NCI-H2107 (cell line): ENCODE results near the gene WDR90.

Experiments
- DNase-seq: peaks from one replicate; lab custom pipeline; 2025; lab: John Stamatoyannopoulos, UW

WDR90 gene

DNA sequence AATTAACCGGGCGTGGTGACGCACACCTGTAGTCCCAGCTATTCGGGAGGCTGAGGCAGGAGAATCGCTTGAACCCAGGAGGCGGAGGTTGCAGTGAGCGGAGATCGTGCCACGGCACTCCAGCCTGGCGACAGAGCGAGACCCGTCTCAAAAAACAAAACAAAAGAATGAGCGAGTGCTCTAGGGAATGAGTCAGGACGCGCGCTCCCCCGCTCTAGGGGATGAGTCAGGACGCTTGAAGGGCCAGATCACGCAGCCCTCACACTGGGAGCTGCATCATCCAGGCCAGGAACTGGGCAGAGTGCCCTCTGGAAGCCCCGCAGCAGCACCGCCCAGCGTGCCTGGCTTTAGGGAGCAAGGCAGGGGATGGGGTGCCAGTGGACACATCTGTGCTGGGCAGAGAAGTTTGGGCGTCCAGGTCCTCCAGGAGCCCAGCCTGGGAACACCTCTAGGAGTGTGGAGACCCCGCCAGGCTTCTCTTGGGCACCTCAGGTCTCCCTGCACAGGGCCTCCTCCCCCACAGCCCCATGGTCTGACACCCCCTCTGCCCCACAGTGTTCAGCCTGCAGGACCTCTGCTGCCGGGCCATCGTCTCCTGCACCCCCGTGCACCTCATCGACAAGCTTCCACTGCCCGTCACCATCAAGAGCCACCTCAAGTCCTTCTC, 22.2 kb upstream of the WDR90 start:
- no peak for DNase-seq

- DNase-seq = no peak
These were observed 21.5 kb upstream of the WDR90 start for GRCh38 chr16:627454-628239.

- DNase-seq = no peak
These were observed 20.7 kb upstream of the WDR90 start for GRCh38 chr16:628321-629061.

GRCh38 chr16:629185-629832, 19.9 kb upstream of the WDR90 start:
- no peak for DNase-seq

- DNase-seq = no peak
These were observed 19.3 kb upstream of the WDR90 start for GRCh38 chr16:629833-630248.

DNA sequence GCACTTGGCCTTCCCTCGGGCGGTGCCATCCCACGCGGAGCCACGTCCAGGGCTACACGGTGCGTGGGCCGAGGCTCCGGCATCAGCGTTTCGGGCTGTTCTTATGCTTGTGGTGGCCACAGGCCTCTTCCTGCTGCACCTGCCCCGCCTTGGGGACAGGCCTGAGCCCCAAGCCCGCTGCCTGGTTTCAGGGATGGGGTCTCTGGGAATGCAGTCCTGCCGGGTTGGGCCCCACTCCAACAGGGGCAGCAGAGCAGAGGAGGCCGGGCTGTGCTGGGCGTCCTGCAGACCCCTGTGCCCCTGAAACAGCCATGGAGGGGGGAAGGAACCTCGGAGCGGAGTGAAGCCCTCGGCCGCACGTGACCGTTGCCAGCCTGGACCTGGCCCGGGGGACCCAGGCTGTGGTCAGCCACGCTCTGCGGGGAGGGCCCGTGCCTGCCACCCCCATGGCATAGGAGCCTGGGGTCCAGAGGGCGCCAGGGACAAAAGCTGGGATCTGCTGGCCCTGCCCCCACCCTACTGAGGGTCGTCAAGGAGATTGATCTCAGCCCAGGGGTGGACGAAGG, 18.8 kb upstream of the WDR90 start:
- no peak for DNase-seq

DNA sequence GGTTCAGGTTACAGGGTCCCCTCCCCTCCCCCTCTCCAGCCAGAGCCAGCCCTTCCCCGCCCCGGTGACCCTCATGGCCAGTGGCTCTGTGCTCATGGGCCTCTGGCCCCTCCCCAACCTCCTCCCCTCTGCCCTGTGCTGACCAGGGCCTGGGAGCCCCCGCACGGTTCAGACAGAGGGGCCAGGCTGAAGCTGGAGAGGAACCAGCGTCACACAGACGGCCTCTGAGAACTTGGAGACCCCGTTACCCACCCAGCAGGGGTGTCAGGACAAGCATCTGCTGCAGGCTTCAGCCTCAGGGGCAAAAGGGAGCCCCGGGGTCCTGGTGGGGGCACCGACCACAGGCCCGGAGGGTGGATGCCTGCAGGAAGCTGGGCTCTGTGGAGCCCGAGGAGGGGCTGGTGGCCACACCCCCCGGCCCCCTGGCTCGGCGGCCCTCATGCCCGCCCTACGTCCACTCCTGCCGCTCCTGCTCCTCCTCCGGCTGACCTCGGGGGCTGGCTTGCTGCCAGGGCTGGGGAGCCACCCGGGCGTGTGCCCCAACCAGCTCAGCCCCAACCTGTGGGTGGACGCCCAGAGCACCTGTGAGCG, 18.3 kb upstream of the WDR90 start, which contains the start of gene WFIKKN1:
TSS of gene WFIKKN1 (plus strand) at position 171 of the 591 bp plus-strand sequence. CDS start at position 440, 269 bp downstream.
- no peak for DNase-seq

DNA sequence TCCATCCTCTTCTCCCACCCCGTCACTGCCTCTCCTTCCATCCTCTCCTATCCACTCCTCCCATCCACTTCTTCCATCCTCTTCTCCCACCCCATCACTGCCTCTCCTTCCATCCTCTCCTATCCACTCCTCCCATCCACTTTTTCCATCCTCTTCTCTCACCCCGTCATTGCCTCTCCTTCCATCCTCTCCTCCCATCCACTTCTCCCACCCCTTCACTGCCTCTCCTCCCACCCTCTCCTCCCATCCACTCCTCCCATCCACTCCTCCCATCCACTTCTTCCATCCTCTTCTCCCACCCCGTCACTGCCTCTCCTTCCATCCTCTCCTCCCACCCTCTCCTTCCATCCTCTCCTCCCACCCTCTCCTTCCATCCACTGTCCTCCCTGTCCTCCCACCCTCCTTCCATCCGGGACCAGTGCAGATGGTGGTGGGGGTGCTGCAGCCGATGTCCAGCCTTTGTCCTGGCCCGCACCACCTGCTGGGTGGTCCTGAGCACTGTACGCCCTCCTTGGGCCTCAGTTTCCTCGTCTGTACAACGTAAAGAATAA, 17.3 kb upstream of the WDR90 start:
- no peak for DNase-seq

- no peak for DNase-seq
These were observed 16.5 kb upstream of the WDR90 start for GRCh38 chr16:632486-633335.

DNA sequence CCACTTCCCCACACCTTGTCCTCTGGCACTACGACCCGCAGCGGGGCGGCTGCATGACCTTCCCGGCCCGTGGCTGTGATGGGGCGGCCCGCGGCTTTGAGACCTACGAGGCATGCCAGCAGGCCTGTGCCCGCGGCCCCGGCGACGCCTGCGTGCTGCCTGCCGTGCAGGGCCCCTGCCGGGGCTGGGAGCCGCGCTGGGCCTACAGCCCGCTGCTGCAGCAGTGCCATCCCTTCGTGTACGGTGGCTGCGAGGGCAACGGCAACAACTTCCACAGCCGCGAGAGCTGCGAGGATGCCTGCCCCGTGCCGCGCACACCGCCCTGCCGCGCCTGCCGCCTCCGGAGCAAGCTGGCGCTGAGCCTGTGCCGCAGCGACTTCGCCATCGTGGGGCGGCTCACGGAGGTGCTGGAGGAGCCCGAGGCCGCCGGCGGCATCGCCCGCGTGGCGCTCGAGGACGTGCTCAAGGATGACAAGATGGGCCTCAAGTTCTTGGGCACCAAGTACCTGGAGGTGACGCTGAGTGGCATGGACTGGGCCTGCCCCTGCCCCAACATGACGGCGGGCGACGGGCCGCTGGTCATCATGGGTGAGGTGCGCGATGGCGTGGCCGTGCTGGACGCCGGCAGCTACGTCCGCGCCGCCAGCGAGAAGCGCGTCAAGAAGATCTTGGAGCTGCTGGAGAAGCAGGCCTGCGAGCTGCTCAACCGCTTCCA, 15.7 kb upstream of the WDR90 start:
- DNase-seq = no peak

DNA sequence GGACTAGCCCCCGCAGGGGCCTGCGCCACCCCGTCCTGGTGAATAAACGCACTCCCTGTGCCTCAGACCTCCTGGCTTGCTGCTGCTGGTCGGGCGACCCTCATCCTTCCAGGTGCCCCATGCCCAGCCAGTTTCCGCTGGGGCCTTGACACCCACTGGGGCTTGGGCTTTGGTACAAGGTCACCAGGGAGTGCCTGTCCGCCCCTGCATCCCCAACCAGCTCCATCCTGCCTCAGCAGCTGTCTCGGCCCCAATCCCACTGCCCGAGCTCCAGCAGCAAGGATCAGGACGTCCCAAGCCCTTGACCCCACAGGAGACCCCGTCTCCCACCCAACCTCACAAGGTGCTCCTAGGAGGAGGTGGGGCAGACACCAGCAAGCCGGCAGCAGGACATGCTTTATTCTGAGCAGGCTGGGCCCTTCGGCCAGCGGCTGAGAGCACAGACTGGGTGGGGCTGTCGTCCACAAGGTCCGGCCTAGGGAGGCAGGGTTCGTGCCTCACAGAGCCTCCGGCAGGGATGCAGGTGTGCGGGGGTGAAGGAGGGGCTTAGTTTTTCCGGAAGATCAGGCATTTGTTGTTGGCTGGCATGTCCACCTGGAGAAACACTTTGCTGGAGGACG, 15.0 kb upstream of the WDR90 start:
- DNase-seq = no peak

- DNase-seq = no peak
These were observed 14.2 kb upstream of the WDR90 start for GRCh38 chr16:634996-635395.

DNA sequence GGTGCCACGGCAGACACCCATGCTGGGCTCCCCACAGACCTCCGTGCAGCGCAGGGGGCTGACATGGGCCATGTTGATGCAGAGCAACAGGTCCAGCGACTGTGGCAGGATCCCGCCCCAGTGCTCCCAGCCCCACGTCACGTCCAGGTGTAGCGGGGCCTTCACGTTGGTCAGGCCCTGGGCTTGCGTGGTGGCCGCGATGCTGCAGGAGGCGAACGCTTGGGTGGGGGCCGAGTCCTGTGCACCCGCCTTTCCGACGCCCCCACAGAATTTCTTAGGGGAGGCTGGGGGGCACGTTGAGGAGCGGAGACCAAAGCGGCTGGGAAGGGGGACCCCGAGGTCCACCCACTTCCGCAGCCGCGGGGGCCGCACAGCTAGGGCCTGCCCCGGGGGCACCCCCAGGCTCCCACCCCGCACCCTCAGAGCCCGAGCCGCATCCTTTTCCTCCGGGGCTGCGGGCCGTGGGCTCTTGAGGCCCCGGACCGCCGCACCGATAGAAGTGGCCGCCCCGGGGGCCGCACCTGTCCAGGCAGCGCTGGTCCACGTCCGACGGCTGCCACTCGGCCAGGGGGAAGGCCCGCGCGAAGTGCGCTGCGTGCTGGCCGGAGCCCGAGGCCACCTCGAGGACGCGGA, 13.5 kb upstream of the WDR90 start:
- no peak for DNase-seq

GRCh38 chr16:636206-637080, 12.7 kb upstream of the WDR90 start, which contains the start of gene METTL26:
Gene METTL26, minus strand, starts transcription at chr16:636305. Its CDS starts 15 bp downstream, at chr16:636290.
- peak; percentile 85 for DNase-seq

GRCh38 chr16:637081-638018, 11.8 kb upstream of the WDR90 start:
- DNase-seq = peak; percentile 85

GRCh38 chr16:638034-638543, 11.1 kb upstream of the WDR90 start:
- DNase-seq = no peak
